ENCODE data around the gene EEF1A2.

- TF ChIP-seq REST (IDR thresholded peaks at IDR 0.05) (no peak), HMGXB4 (CRISPR knock-in tag; IDR thresholded peaks at IDR 0.05; ENCODE audit: borderline replicate concordance) (no peak), HOXA7 (CRISPR knock-in tag; IDR thresholded peaks at IDR 0.05) (no peak), POLR2A (IDR thresholded peaks at IDR 0.05; ENCODE audit: low read length) (no peak)
Observed at GRCh38 chr20:63477061-63477616, 21.7 kb downstream of the EEF1A2 start.
